ENCODE measurements around the gene CSNK1G1. TPM values are rescaled to one million over a fixed set of nuclear protein-coding genes. Genes with fewer than 3 reads are reported as not detected.
"Not testable (repeated sequence)": the region's sequence is repeated elsewhere in the genome, so short reads cannot be mapped to it uniquely, and the experiment has no call there.

The CSNK1G1 gene
- total RNA-seq, 1 donor from 2014 or later, result 12.8 TPM

GRCh38 chr15:64341961-64342360, 14.0 kb downstream of the CSNK1G1 start:
- Histone ChIP-seq H3K4me1 (peaks cover 14% of the 10 kb centered on the region), H3K36me3 (no peaks in the 10 kb centered on the region), H3K9me3 (no peaks in the 10 kb centered on the region), H3K27me3 (no peaks in the 10 kb centered on the region), H3K27ac (no peak overlapping the region), H3K4me3 (no peak overlapping the region)
- no peak for TF ChIP-seq POLR2AphosphoS5 (IDR thresholded peaks at IDR 0.05; ENCODE audit: insufficient read depth in 1 of 2, low read depth in 1 of 2)
- TF ChIP-seq POLR2A (IDR thresholded peaks at IDR 0.05), result no peak
- TF ChIP-seq, protein P1, sequence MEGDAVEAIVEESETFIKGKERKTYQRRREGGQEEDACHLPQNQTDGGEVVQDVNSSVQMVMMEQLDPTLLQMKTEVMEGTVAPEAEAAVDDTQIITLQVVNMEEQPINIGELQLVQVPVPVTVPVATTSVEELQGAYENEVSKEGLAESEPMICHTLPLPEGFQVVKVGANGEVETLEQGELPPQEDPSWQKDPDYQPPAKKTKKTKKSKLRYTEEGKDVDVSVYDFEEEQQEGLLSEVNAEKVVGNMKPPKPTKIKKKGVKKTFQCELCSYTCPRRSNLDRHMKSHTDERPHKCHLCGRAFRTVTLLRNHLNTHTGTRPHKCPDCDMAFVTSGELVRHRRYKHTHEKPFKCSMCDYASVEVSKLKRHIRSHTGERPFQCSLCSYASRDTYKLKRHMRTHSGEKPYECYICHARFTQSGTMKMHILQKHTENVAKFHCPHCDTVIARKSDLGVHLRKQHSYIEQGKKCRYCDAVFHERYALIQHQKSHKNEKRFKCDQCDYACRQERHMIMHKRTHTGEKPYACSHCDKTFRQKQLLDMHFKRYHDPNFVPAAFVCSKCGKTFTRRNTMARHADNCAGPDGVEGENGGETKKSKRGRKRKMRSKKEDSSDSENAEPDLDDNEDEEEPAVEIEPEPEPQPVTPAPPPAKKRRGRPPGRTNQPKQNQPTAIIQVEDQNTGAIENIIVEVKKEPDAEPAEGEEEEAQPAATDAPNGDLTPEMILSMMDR (IDR thresholded peaks at IDR 0.05), result no peak
- intact Hi-C loops (cut with DNase I), result no loop called here
- no peak for DNase-seq (ENCODE audit: extremely low spot score in 2 of 2)

GRCh38 chr15:64340355-64340754, 15.6 kb downstream of the CSNK1G1 start:
- TF ChIP-seq POLR2AphosphoS5 (IDR thresholded peaks at IDR 0.05; ENCODE audit: insufficient read depth in 1 of 2, low read depth in 1 of 2), result no peak
- TF ChIP-seq, protein P1 (IDR thresholded peaks at IDR 0.05), result no peak
- TF ChIP-seq POLR2A (IDR thresholded peaks at IDR 0.05), result no peak
- intact Hi-C loops (cut with DNase I), result no loop called here
- Histone ChIP-seq H3K4me3 (no peak overlapping the region), H3K36me3 (no peaks in the 10 kb centered on the region), H3K27me3 (no peaks in the 10 kb centered on the region), H3K9me3 (no peaks in the 10 kb centered on the region), H3K27ac (no peak overlapping the region), H3K4me1 (peaks cover 12% of the 10 kb centered on the region)
- no peak for DNase-seq (ENCODE audit: extremely low spot score in 2 of 2)

DNA sequence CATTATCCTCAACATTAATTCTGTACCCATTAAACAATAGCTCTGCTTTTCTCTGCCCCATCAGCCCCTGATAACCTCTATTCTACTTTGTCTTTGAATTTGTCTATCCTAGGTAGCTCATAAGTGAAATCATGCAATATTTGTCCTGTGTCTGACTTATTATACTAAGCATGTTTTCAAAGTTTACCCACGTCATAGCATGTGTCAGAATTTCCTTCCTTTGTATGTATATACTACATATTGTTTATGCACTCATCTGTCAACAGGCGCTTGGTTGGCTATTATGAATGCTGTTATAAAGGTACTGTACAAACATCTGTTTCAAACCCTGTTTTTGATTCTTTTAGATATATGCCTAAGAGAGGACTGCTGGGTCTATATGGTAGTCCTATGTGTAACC, 18.2 kb downstream of the CSNK1G1 start:
- TF ChIP-seq POLR2AphosphoS5 (IDR thresholded peaks at IDR 0.05; ENCODE audit: insufficient read depth in 1 of 2, low read depth in 1 of 2), result no peak
- no peak for TF ChIP-seq POLR2A (IDR thresholded peaks at IDR 0.05)
- TF ChIP-seq, protein P1 (IDR thresholded peaks at IDR 0.05), result no peak
- Histone ChIP-seq H3K4me3 (no peak overlapping the region), H3K4me1 (peaks cover 9% of the 10 kb centered on the region), H3K27ac (no peak overlapping the region), H3K9me3 (no peaks in the 10 kb centered on the region), H3K36me3 (no peaks in the 10 kb centered on the region), H3K27me3 (no peaks in the 10 kb centered on the region)
- DNase-seq (ENCODE audit: extremely low spot score in 2 of 2), result no peak
- intact Hi-C loops (cut with DNase I), result no loop called here

DNA sequence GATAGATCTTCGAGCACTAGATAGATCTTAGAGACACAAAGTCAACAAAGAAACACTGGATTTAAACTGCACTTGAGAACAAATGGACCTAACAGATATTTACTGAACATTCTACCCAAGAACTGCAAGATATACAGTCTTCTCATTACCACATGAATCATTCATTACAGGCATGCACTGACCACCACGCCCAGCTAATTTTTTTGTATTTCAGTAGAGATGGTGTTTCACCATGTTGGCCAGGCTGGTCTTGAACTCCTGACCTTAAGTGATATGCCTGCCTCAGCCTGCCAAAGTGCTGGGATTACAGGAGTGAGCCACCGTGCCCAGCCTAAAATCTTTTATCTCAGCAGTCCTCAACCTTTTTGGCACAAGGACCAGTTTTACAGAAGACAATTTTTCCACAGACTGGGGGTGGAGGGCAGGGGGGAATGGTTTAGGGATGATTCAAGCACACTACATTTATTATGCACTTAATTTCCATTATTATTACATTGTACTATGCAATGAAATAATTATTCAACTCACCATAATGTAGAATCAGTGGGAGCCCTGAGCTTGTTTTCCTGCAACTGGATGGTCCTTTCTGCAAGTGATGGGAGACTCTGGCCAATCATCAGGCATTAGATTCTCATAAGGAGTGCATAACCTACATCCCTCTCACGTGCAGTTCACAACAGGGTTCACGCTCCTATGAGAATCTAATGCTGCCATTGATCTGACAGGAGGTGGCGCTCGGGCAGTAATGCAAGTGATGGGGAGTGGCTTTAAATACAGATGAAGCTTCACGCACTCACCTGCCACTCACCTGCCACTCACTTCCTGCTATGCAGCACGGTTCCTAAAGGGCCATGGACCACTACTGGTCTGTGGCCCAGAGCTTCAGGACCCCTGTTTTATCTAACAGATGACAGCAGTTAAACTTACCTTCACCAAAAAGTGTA, 21.7 kb downstream of the CSNK1G1 start:
- Histone ChIP-seq H3K9me3 (no peaks in the 10 kb centered on the region), H3K4me3 (no peak overlapping the region), H3K4me1 (peaks cover 9% of the 10 kb centered on the region), H3K36me3 (no peaks in the 10 kb centered on the region), H3K27me3 (no peaks in the 10 kb centered on the region), H3K27ac (no peak overlapping the region)
- intact Hi-C loops (cut with DNase I), result no loop called here
- TF ChIP-seq POLR2A (IDR thresholded peaks at IDR 0.05), result no peak
- TF ChIP-seq, protein P1 (IDR thresholded peaks at IDR 0.05), result no peak
- TF ChIP-seq POLR2AphosphoS5 (IDR thresholded peaks at IDR 0.05; ENCODE audit: insufficient read depth in 1 of 2, low read depth in 1 of 2), result no peak
- DNase-seq (ENCODE audit: extremely low spot score in 2 of 2), result no peak

DNA sequence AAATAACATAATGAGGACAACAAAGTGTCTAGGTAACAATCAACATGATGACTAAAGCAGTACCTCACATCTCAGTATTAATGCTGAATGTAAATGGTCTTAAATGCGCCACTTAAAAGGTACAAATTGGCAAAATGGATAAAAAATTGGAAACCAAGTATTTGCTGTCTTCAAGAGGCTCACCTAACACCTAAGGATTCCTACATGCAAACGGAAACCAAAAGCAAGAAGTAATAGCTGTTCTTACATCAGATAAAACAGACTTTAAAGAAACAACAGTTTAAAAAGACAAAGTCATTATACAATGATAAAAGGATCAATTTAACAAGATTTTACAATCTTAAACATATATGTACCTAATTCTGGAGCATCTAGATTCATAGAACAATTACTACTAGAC, 22.5 kb downstream of the CSNK1G1 start:
- Histone ChIP-seq H3K9me3 (no peaks in the 10 kb centered on the region), H3K4me1 (peaks cover 9% of the 10 kb centered on the region)

DNA sequence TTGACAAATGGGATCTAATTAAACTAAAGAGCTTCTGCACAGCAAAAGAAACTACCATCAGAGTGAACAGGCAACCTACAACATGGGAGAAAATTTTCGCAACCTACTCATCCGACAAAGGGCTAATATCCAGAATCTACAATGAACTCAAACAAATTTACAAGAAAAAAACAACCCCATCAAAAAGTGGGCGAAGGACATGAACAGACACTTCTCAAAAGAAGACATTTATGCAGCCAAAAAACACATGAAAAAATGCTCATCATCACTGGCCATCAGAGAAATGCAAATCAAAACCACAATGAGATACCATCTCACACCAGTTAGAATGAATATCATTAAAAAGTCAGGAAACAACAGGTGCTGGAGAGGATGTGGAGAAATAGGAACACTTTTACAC, 24.3 kb downstream of the CSNK1G1 start:
- DNase-seq (ENCODE audit: extremely low spot score in 2 of 2); H3K27me3 ChIP-seq; H3K27ac ChIP-seq; intact Hi-C loops (cut with DNase I); H3K36me3 ChIP-seq; H3K4me1 ChIP-seq; H3K9me3 ChIP-seq; H3K4me3 ChIP-seq: not testable (repeated sequence)

More for the DNA sequence above, 22.5 kb downstream of the CSNK1G1 start:
- TF ChIP-seq POLR2A (IDR thresholded peaks at IDR 0.05), result no peak
- no peak for TF ChIP-seq POLR2AphosphoS5 (IDR thresholded peaks at IDR 0.05; ENCODE audit: insufficient read depth in 1 of 2, low read depth in 1 of 2)
- TF ChIP-seq, protein P1 (IDR thresholded peaks at IDR 0.05), result no peak
- no peaks in the 10 kb centered on the region for H3K27me3 ChIP-seq
- no peak overlapping the region for H3K27ac ChIP-seq
- H3K4me3 ChIP-seq, result no peak overlapping the region
- DNase-seq (ENCODE audit: extremely low spot score in 2 of 2), result no peak
- intact Hi-C loops (cut with DNase I), result no loop called here
- H3K36me3 ChIP-seq, result no peaks in the 10 kb centered on the region

DNA sequence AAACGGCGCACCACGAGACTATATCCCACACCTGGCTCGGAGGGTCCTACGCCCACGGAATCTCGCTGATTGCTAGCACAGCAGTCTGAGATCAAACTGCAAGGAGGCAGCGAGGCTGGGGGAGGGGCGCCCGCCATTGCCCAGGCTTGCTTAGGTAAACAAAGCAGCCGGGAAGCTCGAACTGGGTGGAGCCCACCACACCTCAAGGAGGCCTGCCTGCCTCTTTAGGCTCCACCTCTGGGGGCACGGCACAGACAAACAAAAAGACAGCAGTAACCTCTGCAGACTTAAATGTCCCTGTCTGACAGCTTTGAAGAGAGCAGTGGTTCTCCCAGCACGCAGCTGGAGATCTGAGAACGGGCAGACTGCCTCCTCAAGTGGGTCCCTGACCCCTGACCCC, 29.0 kb downstream of the CSNK1G1 start:
- DNase-seq (ENCODE audit: extremely low spot score in 2 of 2); H3K9me3 ChIP-seq; H3K27ac ChIP-seq; H3K4me3 ChIP-seq; H3K4me1 ChIP-seq; H3K27me3 ChIP-seq; H3K36me3 ChIP-seq; intact Hi-C loops (cut with DNase I): not testable (repeated sequence)
